WI38 (cell line): Measurements from ENCODE around the gene UVRAG.

Source experiments
- H3K4me3 ChIP-seq: 2 replicates; pipeline ENCODE4 v1.5.1; 2011; ENCODE audit warnings: low read depth, mild to moderate bottlenecking, control low read depth, low read length
- CTCF ChIP-seq: IDR thresholded peaks from 2 replicates; pipeline ENCODE4 v1.5.1; 2012; ENCODE audit warnings: low read depth, mild to moderate bottlenecking, control low read depth, low read length

UVRAG gene

GRCh38 chr11:76190376-76190775 is 375.4 kb downstream of the UVRAG start:
- H3K4me3 ChIP-seq: no peak overlapping the region
- TF ChIP-seq CTCF: no peak
